HCT116 (cell line): ENCODE data around the gene PRKN. TPM values are rescaled to one million over a fixed set of nuclear protein-coding genes. Genes with fewer than 3 reads are reported as not detected.

ENCODE experiments used
- ATAC-seq: fragments of 200-7000 bp; cut with Tn5 transposase; 2 replicates; pipeline ENCODE4 v1.9.1; 2020; ENCODE audit warnings: mild to moderate bottlenecking, moderate library complexity
- BruUV-seq: library from RNA; stranded (reverse); fragments of 400-500 nt; replicated peaks from 2 replicates; lab custom pipeline; 2021; lab: Mats Ljungman, UMichigan
- CTCF ChIA-PET: fragments of 300-600 bp; sonication (Branson Sonifier 250); formaldehyde crosslinking; loops from one replicate; lab custom pipeline; 2021; ENCODE audit warnings: antibody characterized with exemption; lab: Charles Lee
- POLR2A ChIA-PET: fragments of 300-600, 350-600 bp; sonication (Branson Sonifier 250); formaldehyde crosslinking; loops from one replicate; lab custom pipeline; 2021; ENCODE audit warnings: antibody characterized with exemption; lab: Charles Lee
- RAD21 ChIA-PET, 2 experiments: fragments of 300-600 bp; sonication (Branson Sonifier 250); formaldehyde crosslinking; loops; one replicate each; lab custom pipeline; 2023; ENCODE audit warnings: low total read pairs in 2 of 2; ENCODE audit not compliant: uncharacterized antibody in 2 of 2, unreplicated experiment in 2 of 2, low non-redundant PET in 1 of 2; lab: Charles Lee
- DNase-seq: peaks from one replicate; pipeline ENCODE4 v3.0.0-alpha.2; 2010; ENCODE audit warnings: low read depth, low spot score
- H2AFZ ChIP-seq: fragments of 200-600 bp; shearing (Covaris generic), sonication (generic); 2 replicates; pipeline ENCODE4 v1.6.1; 2017; ENCODE audit warnings: low read depth, mixed run types, mixed read lengths, antibody characterized with exemption, low read length; ENCODE audit not compliant: poor library complexity, severe bottlenecking
- H3K27ac ChIP-seq: 2 replicates; pipeline ENCODE4 v1.5.1; 2012; ENCODE audit warnings: low read depth, low read length
- H3K27me3 ChIP-seq: fragments of 200-600 bp; sonication (generic); 2 replicates; pipeline ENCODE4 v1.6.1; 2016; ENCODE audit warnings: mixed run types, low read length, mixed read lengths; ENCODE audit not compliant: insufficient read depth
- H3K36me3 ChIP-seq, 2 experiments: fragments of 200-500 bp in 1 of 2; fragments of 200-600 bp in 1 of 2; sonication (Bioruptor generic) in 1 of 2; sonication (generic) in 1 of 2; 2 replicates each; pipeline versions ENCODE4 v1.5.1 to v1.6.1; 2014 to 2016; ENCODE audit warnings: low read length in 2 of 2, inconsistent platforms in 1 of 2, mixed read lengths in 1 of 2, mixed run types in 1 of 2; ENCODE audit not compliant: insufficient read depth in 2 of 2, control insufficient read depth in 1 of 2
- H3K4me1 ChIP-seq, 2 experiments: fragments of 200-600 bp in 1 of 2; sonication (generic) in 1 of 2; 2 replicates each; pipeline versions ENCODE4 v1.5.1 to v1.6.1; 2012 to 2017; ENCODE audit warnings: low read length in 2 of 2, inconsistent platforms in 1 of 2, mild to moderate bottlenecking in 1 of 2, mixed read lengths in 1 of 2, mixed run types in 1 of 2, moderate library complexity in 1 of 2; ENCODE audit not compliant: insufficient read depth in 2 of 2, control insufficient read depth in 1 of 2
- H3K4me2 ChIP-seq: fragments of 200-600 bp; sonication (generic); 2 replicates; pipeline ENCODE4 v1.6.1; 2017; ENCODE audit warnings: mixed run types, low read length, mixed read lengths
- H3K4me3 ChIP-seq, 2 experiments: fragments of 200-600 bp in 1 of 2; sonication (generic) in 1 of 2; replicated peaks in 1 of 2; 2 replicates each; pipeline ENCODE4 v1.5.1; 2011 to 2016; ENCODE audit warnings: low read length in 2 of 2, control low read depth in 1 of 2, low read depth in 1 of 2, mild to moderate bottlenecking in 1 of 2, mixed read lengths in 1 of 2, mixed run types in 1 of 2
- H3K79me2 ChIP-seq: fragments of 200-600 bp; sonication (generic); 2 replicates; pipeline ENCODE4 v1.6.1; 2017; ENCODE audit warnings: mild to moderate bottlenecking, mixed run types, low read length, moderate library complexity, mixed read lengths; ENCODE audit not compliant: insufficient read depth
- H3K9ac ChIP-seq: fragments of 200-600 bp; sonication (generic); 2 replicates; pipeline ENCODE4 v1.6.1; 2016; ENCODE audit warnings: low read length, mixed read lengths
- H3K9me2 ChIP-seq: fragments of 200-600 bp; sonication (generic), shearing (Covaris generic); 2 replicates; pipeline ENCODE4 v1.6.1; 2017; ENCODE audit warnings: mixed run types, mild to moderate bottlenecking, moderate library complexity; ENCODE audit not compliant: insufficient read depth
- H3K9me3 ChIP-seq, 2 experiments: fragments of 200-500 bp in 1 of 2; fragments of 200-600 bp in 1 of 2; sonication (Bioruptor generic) in 1 of 2; sonication (generic) in 1 of 2; 2 replicates each; pipeline ENCODE4 v1.6.1; 2014 to 2017; ENCODE audit warnings: low read length in 2 of 2, mixed read lengths in 2 of 2, inconsistent platforms in 1 of 2, low read depth in 1 of 2, mild to moderate bottlenecking in 1 of 2, mixed run types in 1 of 2, moderate library complexity in 1 of 2; ENCODE audit not compliant: control insufficient read depth in 1 of 2, insufficient read depth in 1 of 2
- H4K20me1 ChIP-seq: fragments of 200-600 bp; sonication (generic), shearing (Covaris generic); 2 replicates; pipeline ENCODE4 v1.6.1; 2017; ENCODE audit warnings: mixed run types, mild to moderate bottlenecking, moderate library complexity; ENCODE audit not compliant: insufficient read depth
- ATF3 ChIP-seq: IDR thresholded peaks from 2 replicates; pipeline ENCODE4 v1.6.1; 2012
- CBX3 ChIP-seq: IDR thresholded peaks from 2 replicates; pipeline ENCODE4 v1.6.1; 2012; ENCODE audit warnings: low read depth
- CEBPB ChIP-seq: IDR thresholded peaks from 2 replicates; pipeline ENCODE4 v1.6.1; 2012; ENCODE audit warnings: low read depth
- ELF1 ChIP-seq: IDR thresholded peaks from 2 replicates; pipeline ENCODE4 v1.6.1; 2012; ENCODE audit warnings: low read depth, borderline replicate concordance
- JUND ChIP-seq: IDR thresholded peaks from 2 replicates; pipeline ENCODE4 v1.6.1; 2012
- SIN3A ChIP-seq: IDR thresholded peaks from 2 replicates; pipeline ENCODE4 v1.6.1; 2012; ENCODE audit warnings: low read depth
- SP1 ChIP-seq: IDR thresholded peaks from 2 replicates; pipeline ENCODE4 v1.6.1; 2012; ENCODE audit warnings: low read depth
- SRF ChIP-seq: IDR thresholded peaks from 2 replicates; pipeline ENCODE4 v1.6.1; 2012; ENCODE audit warnings: low read depth
- TCF7L2 ChIP-seq: IDR thresholded peaks from 2 replicates; pipeline ENCODE4 v1.7.0; 2011; ENCODE audit warnings: borderline replicate concordance, inconsistent platforms; ENCODE audit not compliant: insufficient read depth, insufficient read length; ENCODE audit errors: extremely low read depth
- ZNF274 ChIP-seq: fragments of 200-500 bp; sonication (Bioruptor generic); IDR thresholded peaks from 2 replicates; pipeline ENCODE4 v1.6.1; 2014; ENCODE audit warnings: mild to moderate bottlenecking, low read depth, low read length, inconsistent platforms
- intact Hi-C: fragments of 100-400 bp; cut with micrococcal nuclease; formaldehyde crosslinking; loops from 2 replicates; pipeline ENCODE4 v1.10.0; 2022
- total RNA-seq: library from RNA; stranded (reverse); gene quantifications from one replicate; pipeline ENCODE4 v1.2.1, GENCODE V29; 2021; ENCODE audit not compliant: unreplicated experiment
- TF ChIP-seq, protein P1 (sequence below), 3 experiments: fragments of 200-600 bp in 1 of 3; sonication (generic) in 1 of 3; IDR thresholded peaks in 2 of 3; conservative IDR thresholded peaks in 1 of 3; 2 replicates each; pipeline ENCODE4 v1.5.1; 2012 to 2017; ENCODE audit warnings: low read depth in 2 of 3, low read length in 2 of 3, antibody characterized with exemption in 1 of 3, borderline replicate concordance in 1 of 3, control low read depth in 1 of 3, mild to moderate bottlenecking in 1 of 3, mixed read lengths in 1 of 3, mixed run types in 1 of 3, moderate library complexity in 1 of 3; ENCODE audit not compliant: insufficient read depth in 1 of 3
- TF ChIP-seq, protein P2 (sequence below): IDR thresholded peaks from 2 replicates; pipeline ENCODE4 v1.6.1; 2011; ENCODE audit warnings: mild to moderate bottlenecking, low read length, moderate library complexity; ENCODE audit not compliant: insufficient replicate concordance; ENCODE audit errors: extremely low read depth
- TF ChIP-seq, protein P3 (sequence below): IDR thresholded peaks from 2 replicates; pipeline ENCODE4 v1.6.1; 2012

PRKN gene
- total RNA-seq, 1 experiment from 2014 or later = 2.6 TPM

DNA sequence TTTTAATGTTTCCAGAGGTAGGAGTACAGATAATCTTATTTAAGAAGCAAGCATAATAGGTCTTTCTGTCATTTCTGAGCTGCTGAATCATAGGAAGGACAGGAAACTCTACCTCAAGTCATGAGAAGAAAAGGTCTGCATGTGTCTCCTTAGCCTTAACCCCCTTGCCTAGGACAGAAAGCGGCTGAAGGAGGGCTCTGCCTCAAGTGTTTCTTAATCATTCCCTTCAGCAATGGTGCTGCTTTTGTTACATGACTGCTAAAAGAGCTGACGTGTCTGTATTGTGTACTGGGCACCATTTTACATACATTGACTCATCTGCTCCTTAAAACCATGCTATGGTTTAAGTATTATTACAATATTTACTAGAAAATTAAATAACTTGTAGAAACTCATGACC lies 889.7 kb downstream of the PRKN start:
- ChIA-PET RAD21 (no interaction called here), CTCF (no interaction called here), POLR2A (no interaction called here)
- Histone ChIP-seq H3K27me3 (no peaks in the 10 kb centered on the region), H3K79me2 (no peaks in the 10 kb centered on the region), H3K27ac (no peak overlapping the region), H4K20me1 (no peaks in the 10 kb centered on the region), H3K9ac (no peak overlapping the region), H3K4me3 (no peak overlapping the region), H3K9me2 (no peaks in the 10 kb centered on the region), H3K9me3 (no peaks in the 10 kb centered on the region), H3K4me2 (no peak overlapping the region), H2AFZ (no peak overlapping the region), H3K4me1 (no peaks in the 10 kb centered on the region), H3K36me3 (no peaks in the 10 kb centered on the region)
- intact Hi-C loops = loop anchor here (10.0 kb wide), 1 partner anchor 357 kb away; no protein-coding TSS in a partner anchor
- no TSS peak for BruUV-seq
- no peak for DNase-seq
- ATAC-seq = no peak
- TF ChIP-seq, protein P1, sequence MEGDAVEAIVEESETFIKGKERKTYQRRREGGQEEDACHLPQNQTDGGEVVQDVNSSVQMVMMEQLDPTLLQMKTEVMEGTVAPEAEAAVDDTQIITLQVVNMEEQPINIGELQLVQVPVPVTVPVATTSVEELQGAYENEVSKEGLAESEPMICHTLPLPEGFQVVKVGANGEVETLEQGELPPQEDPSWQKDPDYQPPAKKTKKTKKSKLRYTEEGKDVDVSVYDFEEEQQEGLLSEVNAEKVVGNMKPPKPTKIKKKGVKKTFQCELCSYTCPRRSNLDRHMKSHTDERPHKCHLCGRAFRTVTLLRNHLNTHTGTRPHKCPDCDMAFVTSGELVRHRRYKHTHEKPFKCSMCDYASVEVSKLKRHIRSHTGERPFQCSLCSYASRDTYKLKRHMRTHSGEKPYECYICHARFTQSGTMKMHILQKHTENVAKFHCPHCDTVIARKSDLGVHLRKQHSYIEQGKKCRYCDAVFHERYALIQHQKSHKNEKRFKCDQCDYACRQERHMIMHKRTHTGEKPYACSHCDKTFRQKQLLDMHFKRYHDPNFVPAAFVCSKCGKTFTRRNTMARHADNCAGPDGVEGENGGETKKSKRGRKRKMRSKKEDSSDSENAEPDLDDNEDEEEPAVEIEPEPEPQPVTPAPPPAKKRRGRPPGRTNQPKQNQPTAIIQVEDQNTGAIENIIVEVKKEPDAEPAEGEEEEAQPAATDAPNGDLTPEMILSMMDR (IDR thresholded peaks at IDR 0.05 in 2 of 3, conservative IDR thresholded peaks at IDR 0.05 in 1 of 3; ENCODE audit: borderline replicate concordance in 1 of 3, insufficient read depth in 1 of 3, low read depth in 2 of 3, low read length in 2 of 3) = no peak
- TF ChIP-seq ELF1 = no peak
- TF ChIP-seq, protein P2, sequence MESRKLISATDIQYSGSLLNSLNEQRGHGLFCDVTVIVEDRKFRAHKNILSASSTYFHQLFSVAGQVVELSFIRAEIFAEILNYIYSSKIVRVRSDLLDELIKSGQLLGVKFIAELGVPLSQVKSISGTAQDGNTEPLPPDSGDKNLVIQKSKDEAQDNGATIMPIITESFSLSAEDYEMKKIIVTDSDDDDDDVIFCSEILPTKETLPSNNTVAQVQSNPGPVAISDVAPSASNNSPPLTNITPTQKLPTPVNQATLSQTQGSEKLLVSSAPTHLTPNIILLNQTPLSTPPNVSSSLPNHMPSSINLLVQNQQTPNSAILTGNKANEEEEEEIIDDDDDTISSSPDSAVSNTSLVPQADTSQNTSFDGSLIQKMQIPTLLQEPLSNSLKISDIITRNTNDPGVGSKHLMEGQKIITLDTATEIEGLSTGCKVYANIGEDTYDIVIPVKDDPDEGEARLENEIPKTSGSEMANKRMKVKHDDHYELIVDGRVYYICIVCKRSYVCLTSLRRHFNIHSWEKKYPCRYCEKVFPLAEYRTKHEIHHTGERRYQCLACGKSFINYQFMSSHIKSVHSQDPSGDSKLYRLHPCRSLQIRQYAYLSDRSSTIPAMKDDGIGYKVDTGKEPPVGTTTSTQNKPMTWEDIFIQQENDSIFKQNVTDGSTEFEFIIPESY = no peak
- no peak for TF ChIP-seq ATF3
- no peak for TF ChIP-seq CEBPB
- TF ChIP-seq, protein P3, sequence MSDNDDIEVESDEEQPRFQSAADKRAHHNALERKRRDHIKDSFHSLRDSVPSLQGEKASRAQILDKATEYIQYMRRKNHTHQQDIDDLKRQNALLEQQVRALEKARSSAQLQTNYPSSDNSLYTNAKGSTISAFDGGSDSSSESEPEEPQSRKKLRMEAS = no peak
- no peak for TF ChIP-seq TCF7L2
- no peak for TF ChIP-seq JUND
- TF ChIP-seq SRF = no peak
- no peak for TF ChIP-seq ZNF274
- no peak for TF ChIP-seq CBX3
- TF ChIP-seq SIN3A = no peak
- TF ChIP-seq SP1 = no peak
